MM.1S (cell line): Measurements from ENCODE around the gene ANO3.

ENCODE experiments used
- CTCF ChIP-seq: fragments of 300-600 bp; sonication (generic); IDR thresholded peaks from 2 replicates; pipeline ENCODE4 v1.5.1; 2016; ENCODE audit warnings: antibody characterized with exemption, low read length, mixed read lengths
- EZH2 ChIP-seq: fragments of 300-600 bp; sonication (generic); optimal IDR thresholded peaks from 2 replicates; pipeline ENCODE3; 2017; ENCODE audit warnings: low read depth, mild to moderate bottlenecking, antibody characterized with exemption, low read length, mixed read lengths
- EZH2phosphoT487 ChIP-seq: fragments of 300-600 bp; sonication (generic); IDR thresholded peaks from 2 replicates; pipeline ENCODE4 v1.6.1; 2018; ENCODE audit warnings: antibody characterized with exemption, low read length

GRCh38 chr11:26470992-26471391 lies 139.1 kb downstream of the ANO3 start:
- TF ChIP-seq CTCF (no peak), EZH2 (no peak), EZH2phosphoT487 (no peak)
